GM08714 (cell line): ENCODE results near the gene VWDE.

Experiments used
- H3K4me3 ChIP-seq: fragments of 200-500 bp; sonication (Bioruptor generic); 2 replicates; pipeline ENCODE4 v1.5.1; 2014; ENCODE audit warnings: mild to moderate bottlenecking, low read length, inconsistent platforms
- ZNF274 ChIP-seq: IDR thresholded peaks from 2 replicates; pipeline ENCODE4 v1.6.1; 2012; ENCODE audit warnings: mild to moderate bottlenecking, low read depth, low read length

The VWDE gene

DNA sequence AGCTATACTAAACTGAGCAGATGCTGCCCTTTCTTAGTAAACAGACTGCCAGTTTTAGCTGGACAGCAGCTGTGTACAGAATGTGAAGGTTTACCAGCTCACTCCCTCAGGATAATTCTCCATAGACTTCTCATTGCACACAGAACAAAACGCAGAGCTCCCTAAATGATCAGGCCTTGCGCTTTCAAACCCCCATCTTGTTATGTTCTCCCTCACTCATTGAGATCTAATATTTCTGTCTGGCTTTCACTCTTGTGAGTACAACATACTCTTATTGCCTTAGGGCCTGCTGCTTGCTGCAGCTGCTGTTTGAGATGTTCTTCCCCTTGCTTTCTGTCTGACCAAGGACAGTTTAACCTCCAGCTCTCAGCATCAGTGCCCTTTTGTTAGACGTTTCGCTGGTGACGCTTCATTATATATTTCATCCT, 17.3 kb downstream of the VWDE start:
- no peak for TF ChIP-seq ZNF274

DNA sequence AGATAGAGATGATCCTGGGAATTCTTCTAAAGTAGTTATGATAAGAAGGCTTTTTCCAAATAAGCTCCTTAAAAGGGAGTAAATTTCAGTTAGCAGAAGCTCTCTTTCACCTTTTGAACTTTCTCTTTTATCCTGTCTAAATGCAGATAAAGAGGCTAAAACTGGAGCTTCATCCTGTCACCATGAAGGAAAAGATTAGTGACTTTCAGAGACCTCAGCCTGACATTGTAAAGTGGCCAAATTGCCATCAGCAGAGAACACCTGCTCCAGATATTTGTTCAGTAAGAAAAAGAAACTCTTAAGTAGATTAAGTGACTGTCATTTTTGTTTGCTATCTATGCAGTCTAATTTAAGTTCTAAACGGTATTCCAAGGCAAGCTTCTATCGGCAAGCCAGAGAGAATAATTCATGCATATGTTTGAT, 18.3 kb downstream of the VWDE start:
- no peak overlapping the region for H3K4me3 ChIP-seq
- TF ChIP-seq ZNF274: no peak

More for the DNA sequence above, 17.3 kb downstream of the VWDE start:
- H3K4me3 ChIP-seq: no peak overlapping the region

GRCh38 chr7:12383377-12383776, 20.3 kb downstream of the VWDE start:
- H3K4me3 ChIP-seq: no peak overlapping the region

GRCh38 chr7:12378389-12378788, 25.3 kb downstream of the VWDE start:
- TF ChIP-seq ZNF274: no peak
- H3K4me3 ChIP-seq: no peak overlapping the region

More at GRCh38 chr7:12383377-12383776, 20.3 kb downstream of the VWDE start:
- no peak for TF ChIP-seq ZNF274

- no peak for TF ChIP-seq ZNF274
- H3K4me3 ChIP-seq: no peak overlapping the region
These were observed 26.3 kb downstream of the VWDE start for GRCh38 chr7:12377406-12377805.

- no peak overlapping the region for H3K4me3 ChIP-seq
- TF ChIP-seq ZNF274: no peak
These were observed 29.9 kb downstream of the VWDE start for GRCh38 chr7:12373580-12374263.

DNA sequence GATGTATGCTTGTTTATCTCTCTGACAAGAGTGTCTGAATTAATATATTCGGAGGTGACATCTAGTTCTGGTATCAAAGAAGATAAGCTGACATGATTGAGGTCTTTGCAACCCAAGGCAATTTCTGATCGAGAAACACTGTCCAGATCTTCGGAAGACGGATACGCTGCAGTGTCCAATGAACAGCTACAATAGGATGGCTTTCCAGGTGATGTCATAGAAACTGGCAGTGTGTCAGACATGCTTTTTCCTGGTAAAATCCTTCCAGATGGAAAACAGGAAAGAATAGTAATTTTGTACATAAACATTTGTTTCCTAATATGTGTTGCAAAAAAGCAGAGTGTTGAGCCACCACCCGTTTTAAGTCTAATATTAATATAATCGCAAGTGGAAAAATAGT, 33.4 kb downstream of the VWDE start:
- H3K4me3 ChIP-seq: no peak overlapping the region
- no peak for TF ChIP-seq ZNF274

GRCh38 chr7:12369756-12370155, 33.9 kb downstream of the VWDE start:
- no peak overlapping the region for H3K4me3 ChIP-seq
- TF ChIP-seq ZNF274: no peak

GRCh38 chr7:12369072-12369471, 34.6 kb downstream of the VWDE start:
- H3K4me3 ChIP-seq: no peak overlapping the region
- TF ChIP-seq ZNF274: no peak

- TF ChIP-seq ZNF274: no peak
- no peak overlapping the region for H3K4me3 ChIP-seq
These were observed 42.7 kb downstream of the VWDE start for GRCh38 chr7:12360948-12361347.

- no peak overlapping the region for H3K4me3 ChIP-seq
- no peak for TF ChIP-seq ZNF274
These were observed 45.0 kb downstream of the VWDE start for GRCh38 chr7:12358694-12359093.

DNA sequence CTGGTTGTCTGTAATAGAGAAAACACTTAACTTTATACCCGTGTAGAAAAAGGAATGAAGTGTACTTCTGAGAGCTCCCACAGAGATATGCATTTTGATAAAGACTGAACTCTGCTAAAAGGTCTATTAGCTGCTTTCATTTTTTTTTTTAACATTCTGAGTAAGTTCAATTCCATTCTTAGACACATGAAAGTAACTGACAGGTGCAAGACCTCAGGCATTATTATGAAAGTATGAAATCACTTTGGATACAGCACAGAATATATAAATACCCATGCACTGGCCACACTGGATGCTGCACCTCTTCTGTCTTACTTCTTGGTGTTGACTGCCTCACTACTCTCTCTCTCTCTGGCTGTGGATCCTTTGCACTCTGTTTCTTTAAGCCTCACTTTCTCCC, 46.2 kb downstream of the VWDE start:
- TF ChIP-seq ZNF274: no peak
- no peak overlapping the region for H3K4me3 ChIP-seq

- no peak for TF ChIP-seq ZNF274
- no peak overlapping the region for H3K4me3 ChIP-seq
These were observed 51.8 kb downstream of the VWDE start for GRCh38 chr7:12351843-12352242.

DNA sequence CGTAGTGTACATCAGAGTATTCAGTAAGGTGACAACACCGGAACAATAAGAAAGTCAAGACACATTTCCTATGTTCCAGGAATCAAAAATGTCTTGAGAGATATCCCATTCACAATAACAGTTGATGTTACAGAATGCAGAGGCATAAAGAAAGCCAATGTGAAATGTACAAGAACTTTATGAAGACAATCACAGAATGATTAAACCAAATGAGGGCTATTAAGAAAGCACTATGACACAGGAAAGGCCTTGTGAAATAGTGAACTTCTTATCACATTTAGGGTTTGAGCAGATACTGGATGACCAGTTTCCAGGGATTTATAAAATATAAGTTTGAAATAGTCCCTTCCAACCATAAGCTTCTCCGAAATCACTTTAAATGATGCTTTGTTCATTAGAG, 52.7 kb downstream of the VWDE start:
- no peak for TF ChIP-seq ZNF274
- no peak overlapping the region for H3K4me3 ChIP-seq

GRCh38 chr7:12337095-12337494, 66.6 kb downstream of the VWDE start:
- TF ChIP-seq ZNF274: no peak
- H3K4me3 ChIP-seq: no peak overlapping the region
